SIG-M5 treated with dmso at 0.1 percent for 504 hours (cell line): ENCODE results near the gene SYNJ2BP.

Experiments used
- DNase-seq: peaks from one replicate; lab custom pipeline; 2025; ENCODE audit not compliant: unreplicated experiment; lab: John Stamatoyannopoulos, UW

Gene SYNJ2BP

GRCh38 chr14:70392676-70393075 lies 24.2 kb downstream of the SYNJ2BP start:
- DNase-seq = no peak

- DNase-seq = no peak
Observed at GRCh38 chr14:70391493-70392391, 25.1 kb downstream of the SYNJ2BP start.

GRCh38 chr14:70382536-70382935 lies 34.4 kb downstream of the SYNJ2BP start:
- no peak for DNase-seq

GRCh38 chr14:70380824-70381223 lies 36.1 kb downstream of the SYNJ2BP start:
- no peak for DNase-seq

- DNase-seq = no peak
Observed at GRCh38 chr14:70378696-70379095, 38.2 kb downstream of the SYNJ2BP start.
